Fibroblast of the aortic adventitia (primary cell): ENCODE data around the gene SLC26A8. TPM values are rescaled to one million over a fixed set of nuclear protein-coding genes. Genes with fewer than 3 reads are reported as not detected.
"Not testable (repeated sequence)": the region's sequence is repeated elsewhere in the genome, so short reads cannot be mapped to it uniquely, and the experiment has no call there.

ENCODE experiments used
- DNase-seq: peaks from one replicate; pipeline ENCODE4 v3.0.0-alpha.2; 2010; ENCODE audit warnings: low read depth
- H3K4me3 ChIP-seq: 2 replicates; pipeline ENCODE4 v1.5.1; 2011; ENCODE audit warnings: low read depth, mild to moderate bottlenecking, control low read depth, low read length, moderate library complexity
- total RNA-seq: library from RNA; depleted of rRNA; stranded (reverse); fragments of >200 nt; gene quantifications from 2 replicates; pipeline ENCODE4 v1.2.3, GENCODE V29; 2012; ENCODE audit warnings: low replicate concordance
- TF ChIP-seq, protein P1 (sequence below): IDR thresholded peaks from 2 replicates; pipeline ENCODE4 v1.5.1; 2011; ENCODE audit warnings: mild to moderate bottlenecking, low read length, control low read depth, inconsistent platforms; ENCODE audit not compliant: insufficient read depth

The SLC26A8 gene
- total RNA-seq, 1 donor, result 0.18 TPM

GRCh38 chr6:35943390-35943789, 81.1 kb downstream of the SLC26A8 start:
- DNase-seq, result no peak
- TF ChIP-seq, protein P1, sequence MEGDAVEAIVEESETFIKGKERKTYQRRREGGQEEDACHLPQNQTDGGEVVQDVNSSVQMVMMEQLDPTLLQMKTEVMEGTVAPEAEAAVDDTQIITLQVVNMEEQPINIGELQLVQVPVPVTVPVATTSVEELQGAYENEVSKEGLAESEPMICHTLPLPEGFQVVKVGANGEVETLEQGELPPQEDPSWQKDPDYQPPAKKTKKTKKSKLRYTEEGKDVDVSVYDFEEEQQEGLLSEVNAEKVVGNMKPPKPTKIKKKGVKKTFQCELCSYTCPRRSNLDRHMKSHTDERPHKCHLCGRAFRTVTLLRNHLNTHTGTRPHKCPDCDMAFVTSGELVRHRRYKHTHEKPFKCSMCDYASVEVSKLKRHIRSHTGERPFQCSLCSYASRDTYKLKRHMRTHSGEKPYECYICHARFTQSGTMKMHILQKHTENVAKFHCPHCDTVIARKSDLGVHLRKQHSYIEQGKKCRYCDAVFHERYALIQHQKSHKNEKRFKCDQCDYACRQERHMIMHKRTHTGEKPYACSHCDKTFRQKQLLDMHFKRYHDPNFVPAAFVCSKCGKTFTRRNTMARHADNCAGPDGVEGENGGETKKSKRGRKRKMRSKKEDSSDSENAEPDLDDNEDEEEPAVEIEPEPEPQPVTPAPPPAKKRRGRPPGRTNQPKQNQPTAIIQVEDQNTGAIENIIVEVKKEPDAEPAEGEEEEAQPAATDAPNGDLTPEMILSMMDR, result no peak
- H3K4me3 ChIP-seq, result no peak overlapping the region

GRCh38 chr6:35942355-35942754, 82.1 kb downstream of the SLC26A8 start:
- no peak overlapping the region for H3K4me3 ChIP-seq
- TF ChIP-seq, protein P1, result no peak
- DNase-seq, result no peak

- DNase-seq, H3K4me3 ChIP-seq: not testable (repeated sequence)
These were observed 83.3 kb downstream of the SLC26A8 start for GRCh38 chr6:35941170-35941569.

DNA sequence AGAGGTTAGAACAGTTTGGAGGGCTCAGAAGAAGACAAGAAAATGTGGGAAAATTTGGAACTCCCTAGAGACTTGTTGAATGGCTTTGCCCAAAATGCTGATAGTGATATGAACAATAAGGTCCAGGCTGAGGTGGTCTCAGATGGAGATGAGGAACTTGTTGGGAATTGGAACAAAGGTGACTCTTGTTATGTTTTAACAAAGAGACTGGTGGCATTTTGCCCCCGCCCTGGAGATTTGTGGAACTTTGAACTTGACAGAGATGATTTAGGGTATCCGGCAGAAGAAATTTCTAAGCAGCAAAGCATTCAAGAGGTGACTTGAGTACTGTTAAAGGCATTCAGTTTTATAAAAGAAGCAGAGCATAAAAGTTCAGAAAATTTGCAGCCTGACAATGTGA, 84.4 kb downstream of the SLC26A8 start:
- not testable (repeated sequence) for H3K4me3 ChIP-seq, DNase-seq

GRCh38 chr6:35939259-35939658, 85.2 kb downstream of the SLC26A8 start:
- not testable (repeated sequence) for H3K4me3 ChIP-seq, DNase-seq

- no peak overlapping the region for H3K4me3 ChIP-seq
- TF ChIP-seq, protein P1, result no peak
- no peak for DNase-seq
These were observed 87.6 kb downstream of the SLC26A8 start for GRCh38 chr6:35936681-35937359.

DNA sequence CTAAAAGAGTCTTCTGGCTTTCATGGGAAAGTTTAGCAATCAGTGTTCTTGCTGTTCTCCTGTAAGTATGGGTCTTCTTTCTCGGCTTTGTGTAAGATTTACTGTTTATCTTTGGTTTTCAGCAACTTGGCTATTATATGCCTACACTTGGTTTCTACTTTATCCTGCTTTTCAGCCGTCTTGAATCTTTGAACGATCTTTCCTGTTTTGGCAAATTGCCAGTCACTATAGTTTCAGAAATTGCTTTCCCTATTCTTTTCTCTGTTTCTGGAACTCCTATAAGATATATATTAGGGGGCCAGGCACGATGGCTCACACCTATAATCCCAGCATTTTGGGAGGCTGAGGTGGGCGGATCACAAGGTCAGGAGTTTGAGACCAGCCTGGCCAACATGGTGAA, 89.0 kb downstream of the SLC26A8 start:
- TF ChIP-seq, protein P1, result no peak
- H3K4me3 ChIP-seq, result no peak overlapping the region

DNA sequence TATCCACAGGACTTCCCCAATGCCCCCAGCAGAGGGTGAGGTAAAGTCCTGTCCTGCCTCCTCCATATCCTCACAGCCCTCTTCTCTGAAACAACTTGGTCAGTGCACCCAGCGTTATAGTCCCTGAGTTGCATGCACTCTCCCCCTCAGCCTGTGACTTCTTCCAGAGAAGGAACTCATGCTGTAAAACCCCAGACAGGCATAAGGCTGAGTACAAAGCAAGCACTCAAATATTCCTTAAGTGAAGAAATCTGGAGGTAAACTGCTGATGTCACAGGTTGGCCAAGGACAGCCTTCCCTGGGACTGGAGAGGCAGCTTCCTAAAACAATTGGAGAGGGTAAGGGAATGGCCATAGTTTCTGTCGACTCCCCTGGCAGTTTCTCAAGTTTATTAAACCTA, 90.6 kb downstream of the SLC26A8 start:
- TF ChIP-seq, protein P1, result no peak
- no peak overlapping the region for H3K4me3 ChIP-seq
- no peak for DNase-seq

More for the DNA sequence above, 89.0 kb downstream of the SLC26A8 start:
- DNase-seq, result no peak

- DNase-seq, H3K4me3 ChIP-seq: not testable (repeated sequence)
These were observed 92.6 kb downstream of the SLC26A8 start for GRCh38 chr6:35931873-35932272.
